SIG-M5 treated with dmso at 0.1 percent for 504 hours (cell line): Measurements from ENCODE around the gene PTPN9.

Source experiments
- DNase-seq: peaks from one replicate; lab custom pipeline; 2025; ENCODE audit not compliant: unreplicated experiment; lab: John Stamatoyannopoulos, UW

The PTPN9 gene

GRCh38 chr15:75425966-75426500, 153.1 kb downstream of the PTPN9 start:
- DNase-seq = no peak

- DNase-seq = no peak
Measured at GRCh38 chr15:75422554-75422953, 156.6 kb downstream of the PTPN9 start.

GRCh38 chr15:75420698-75421097, 158.4 kb downstream of the PTPN9 start:
- no peak for DNase-seq

GRCh38 chr15:75416584-75416983, 162.5 kb downstream of the PTPN9 start:
- no peak for DNase-seq
